ENCODE measurements around the gene PAXX.
"Not testable (repeated sequence)": the region's sequence is repeated elsewhere in the genome, so short reads cannot be mapped to it uniquely, and the experiment has no call there.

Gene PAXX

DNA sequence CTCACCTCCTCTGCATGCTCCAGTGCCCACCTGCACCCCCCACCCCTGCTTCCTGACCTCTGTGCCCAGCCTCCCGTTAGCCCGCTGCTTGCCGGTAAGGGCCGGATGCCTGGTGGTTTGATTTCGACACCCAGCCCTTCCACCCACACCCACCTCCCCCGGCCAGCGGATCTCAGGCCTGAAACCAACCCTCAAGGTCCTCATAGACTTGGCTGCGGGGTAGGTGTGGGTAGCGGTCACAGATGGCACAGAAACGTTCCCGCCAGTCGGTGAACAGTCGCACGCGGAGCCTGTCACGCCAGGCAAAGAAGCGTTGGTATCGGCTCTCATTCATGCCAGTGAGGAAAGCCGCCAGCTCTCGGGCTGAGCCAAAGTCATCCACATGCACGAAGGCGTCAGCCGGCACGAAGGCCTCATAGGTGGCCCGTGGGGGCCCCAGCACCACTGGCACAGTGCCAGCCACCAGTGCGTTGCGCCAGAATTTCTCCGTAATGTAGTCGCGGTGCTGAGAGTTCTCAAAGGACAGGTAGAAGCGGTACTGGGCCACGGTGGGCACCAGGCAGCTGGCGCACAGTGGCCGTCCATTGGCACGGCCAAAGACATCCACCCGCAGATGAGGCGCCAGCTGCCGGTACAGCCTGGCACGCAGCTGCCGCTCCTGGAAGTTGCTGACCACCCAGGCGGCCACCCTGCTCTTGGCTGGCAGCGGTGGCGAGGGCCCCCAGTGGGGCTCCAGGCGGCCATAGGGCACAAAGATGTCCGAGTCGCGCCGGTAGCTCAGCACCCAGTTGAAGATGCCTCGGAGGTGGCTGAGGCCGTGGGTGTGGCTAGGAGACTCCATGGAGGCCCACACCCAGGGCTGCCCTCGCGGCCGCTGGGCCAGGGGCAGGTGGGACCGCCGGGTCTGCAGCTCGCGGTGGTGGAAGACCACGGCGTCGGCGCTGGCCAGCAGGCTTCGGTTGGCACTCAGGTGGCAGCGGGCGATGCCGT is 38.6 kb downstream of the PAXX start:
- H3K4me3 ChIP-seq (ENCODE audit: control insufficient read depth, low read depth, low read length): no peak overlapping the region
- DNase-seq (ENCODE audit: low read depth): no peak
- TF ChIP-seq, protein P1, sequence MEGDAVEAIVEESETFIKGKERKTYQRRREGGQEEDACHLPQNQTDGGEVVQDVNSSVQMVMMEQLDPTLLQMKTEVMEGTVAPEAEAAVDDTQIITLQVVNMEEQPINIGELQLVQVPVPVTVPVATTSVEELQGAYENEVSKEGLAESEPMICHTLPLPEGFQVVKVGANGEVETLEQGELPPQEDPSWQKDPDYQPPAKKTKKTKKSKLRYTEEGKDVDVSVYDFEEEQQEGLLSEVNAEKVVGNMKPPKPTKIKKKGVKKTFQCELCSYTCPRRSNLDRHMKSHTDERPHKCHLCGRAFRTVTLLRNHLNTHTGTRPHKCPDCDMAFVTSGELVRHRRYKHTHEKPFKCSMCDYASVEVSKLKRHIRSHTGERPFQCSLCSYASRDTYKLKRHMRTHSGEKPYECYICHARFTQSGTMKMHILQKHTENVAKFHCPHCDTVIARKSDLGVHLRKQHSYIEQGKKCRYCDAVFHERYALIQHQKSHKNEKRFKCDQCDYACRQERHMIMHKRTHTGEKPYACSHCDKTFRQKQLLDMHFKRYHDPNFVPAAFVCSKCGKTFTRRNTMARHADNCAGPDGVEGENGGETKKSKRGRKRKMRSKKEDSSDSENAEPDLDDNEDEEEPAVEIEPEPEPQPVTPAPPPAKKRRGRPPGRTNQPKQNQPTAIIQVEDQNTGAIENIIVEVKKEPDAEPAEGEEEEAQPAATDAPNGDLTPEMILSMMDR (conservative IDR thresholded peaks at IDR 0.05; ENCODE audit: control insufficient read depth, insufficient read depth, low read depth, low read length): no peak

DNA sequence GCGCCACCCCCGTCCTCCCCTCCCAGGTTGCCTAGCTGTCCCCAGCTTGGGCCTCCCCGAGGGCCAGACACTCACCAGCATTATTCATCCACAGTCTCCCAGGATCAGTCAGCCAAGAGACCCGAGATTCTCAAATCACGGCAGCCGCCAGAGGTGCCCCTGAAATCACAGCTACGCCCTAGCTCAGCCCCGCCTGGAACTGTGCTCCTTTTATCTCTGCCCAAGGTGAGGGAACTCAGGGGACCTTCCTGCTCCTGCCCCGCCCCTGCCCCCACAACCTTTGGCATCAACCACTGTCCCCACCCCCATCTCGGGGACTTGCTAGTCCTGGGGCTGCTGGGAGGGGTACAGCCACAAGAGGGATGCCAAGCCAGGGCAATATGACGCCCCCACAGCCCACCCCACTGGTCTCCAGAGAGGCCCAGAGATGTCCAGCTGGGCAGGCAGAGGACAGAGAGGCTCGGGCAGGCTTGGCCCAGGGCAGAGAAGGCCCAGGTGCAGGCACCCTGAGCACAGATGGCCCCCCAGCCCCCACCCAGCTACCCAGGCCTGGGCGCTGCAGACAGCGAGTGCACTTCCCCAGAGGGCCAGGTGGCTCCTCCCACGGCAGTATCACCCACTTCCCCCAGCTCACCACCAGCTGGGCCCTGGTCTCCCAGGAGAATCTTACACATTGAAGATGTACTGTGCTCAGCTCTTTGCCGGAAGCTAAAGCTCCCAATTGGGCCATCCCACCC is 39.9 kb downstream of the PAXX start, which contains the start of gene FUT7:
Gene FUT7, minus strand, starts transcription at position 185 of the 737 bp plus-strand sequence. Its CDS starts 97 bp downstream, at position 88.
- H3K4me3 ChIP-seq (ENCODE audit: control insufficient read depth, low read depth, low read length): no peak within 1 kb of the TSS
- no peak for DNase-seq (ENCODE audit: low read depth)

DNA sequence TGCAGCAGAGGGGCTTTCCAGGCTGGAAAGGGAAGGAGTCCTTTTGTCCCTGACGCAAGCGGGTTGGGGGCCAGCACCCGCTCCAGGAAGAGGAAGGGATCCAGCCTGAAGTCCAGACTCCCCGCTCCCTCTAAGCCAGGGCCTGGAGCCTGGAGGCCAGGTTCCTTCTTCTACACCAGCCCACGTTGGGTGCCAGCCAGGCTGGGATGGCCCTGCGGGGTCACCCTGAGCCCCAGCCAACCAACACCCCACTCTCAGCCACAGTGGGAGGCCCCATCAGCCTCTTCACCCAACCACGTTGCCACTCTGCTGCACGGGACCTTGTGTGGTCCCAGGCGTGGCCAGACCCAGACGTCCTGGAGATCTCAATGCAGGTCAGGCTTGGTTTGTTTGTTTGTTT is 40.6 kb downstream of the PAXX start:
- DNase-seq (ENCODE audit: low read depth): no peak
- no peak overlapping the region for H3K4me3 ChIP-seq (ENCODE audit: control insufficient read depth, low read depth, low read length)
- TF ChIP-seq, protein P1 (conservative IDR thresholded peaks at IDR 0.05; ENCODE audit: control insufficient read depth, insufficient read depth, low read depth, low read length): no peak

More for the DNA sequence above, 39.9 kb downstream of the PAXX start, which contains the start of gene FUT7:
- TF ChIP-seq, protein P1 (conservative IDR thresholded peaks at IDR 0.05; ENCODE audit: control insufficient read depth, insufficient read depth, low read depth, low read length): no peak

DNA sequence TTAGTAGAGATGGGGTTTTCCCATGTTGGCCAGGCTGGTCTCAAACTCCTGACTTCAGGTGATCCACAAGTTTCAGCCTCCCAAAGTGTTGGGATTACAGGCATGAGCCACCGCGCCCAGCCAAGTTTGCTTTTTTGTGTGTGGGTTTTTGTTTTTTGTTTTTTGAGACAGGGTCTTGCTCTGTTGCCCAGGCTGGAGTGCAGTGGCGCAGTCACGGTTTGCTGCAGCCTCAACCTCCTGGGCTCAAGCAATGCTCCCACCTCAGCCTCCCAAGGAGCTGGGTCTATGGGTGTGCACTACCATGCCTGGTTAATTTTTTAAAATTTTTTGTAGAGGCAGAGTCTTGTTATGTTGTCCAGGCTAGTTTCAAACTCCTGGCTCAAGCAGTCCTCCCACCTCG is 41.3 kb downstream of the PAXX start:
- not testable (repeated sequence) for DNase-seq (ENCODE audit: low read depth); H3K4me3 ChIP-seq (ENCODE audit: control insufficient read depth, low read depth, low read length)

DNA sequence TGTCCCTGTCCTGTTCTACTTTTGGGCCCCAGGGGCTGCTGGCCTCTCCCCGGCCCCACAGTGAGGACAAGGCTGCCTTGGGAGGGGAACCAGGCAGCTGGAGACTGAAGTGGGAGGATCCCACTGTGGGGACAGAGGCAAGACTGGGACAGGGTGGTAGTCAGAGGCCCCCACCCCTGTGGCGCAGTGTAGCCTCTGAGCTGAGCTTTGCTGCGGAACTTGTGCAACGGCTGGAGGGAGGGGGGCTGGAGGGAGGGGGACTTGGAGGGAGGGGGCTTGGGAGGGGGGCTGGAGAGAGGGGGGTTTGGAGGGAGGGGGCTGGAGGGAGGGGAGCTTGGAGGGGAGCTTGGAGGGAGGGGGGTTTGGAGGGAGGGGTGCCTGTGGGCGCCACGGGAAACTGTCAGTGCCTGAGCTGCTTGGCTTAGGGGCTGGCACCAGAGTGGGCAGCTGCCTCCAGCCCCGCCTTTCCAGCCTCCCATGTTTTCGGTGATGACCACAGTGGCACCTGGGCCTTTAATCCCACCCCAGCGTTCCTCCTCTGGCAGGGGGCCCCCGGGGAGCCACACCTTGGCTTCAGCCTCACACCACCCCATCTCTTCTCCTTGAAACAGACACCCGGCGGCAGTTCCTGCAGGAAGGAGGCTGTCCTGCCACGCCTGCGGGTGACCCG is 42.0 kb downstream of the PAXX start:
- TF ChIP-seq, protein P1 (conservative IDR thresholded peaks at IDR 0.05; ENCODE audit: control insufficient read depth, insufficient read depth, low read depth, low read length): no peak
- no peak overlapping the region for H3K4me3 ChIP-seq (ENCODE audit: control insufficient read depth, low read depth, low read length)
- DNase-seq (ENCODE audit: low read depth): no peak

DNA sequence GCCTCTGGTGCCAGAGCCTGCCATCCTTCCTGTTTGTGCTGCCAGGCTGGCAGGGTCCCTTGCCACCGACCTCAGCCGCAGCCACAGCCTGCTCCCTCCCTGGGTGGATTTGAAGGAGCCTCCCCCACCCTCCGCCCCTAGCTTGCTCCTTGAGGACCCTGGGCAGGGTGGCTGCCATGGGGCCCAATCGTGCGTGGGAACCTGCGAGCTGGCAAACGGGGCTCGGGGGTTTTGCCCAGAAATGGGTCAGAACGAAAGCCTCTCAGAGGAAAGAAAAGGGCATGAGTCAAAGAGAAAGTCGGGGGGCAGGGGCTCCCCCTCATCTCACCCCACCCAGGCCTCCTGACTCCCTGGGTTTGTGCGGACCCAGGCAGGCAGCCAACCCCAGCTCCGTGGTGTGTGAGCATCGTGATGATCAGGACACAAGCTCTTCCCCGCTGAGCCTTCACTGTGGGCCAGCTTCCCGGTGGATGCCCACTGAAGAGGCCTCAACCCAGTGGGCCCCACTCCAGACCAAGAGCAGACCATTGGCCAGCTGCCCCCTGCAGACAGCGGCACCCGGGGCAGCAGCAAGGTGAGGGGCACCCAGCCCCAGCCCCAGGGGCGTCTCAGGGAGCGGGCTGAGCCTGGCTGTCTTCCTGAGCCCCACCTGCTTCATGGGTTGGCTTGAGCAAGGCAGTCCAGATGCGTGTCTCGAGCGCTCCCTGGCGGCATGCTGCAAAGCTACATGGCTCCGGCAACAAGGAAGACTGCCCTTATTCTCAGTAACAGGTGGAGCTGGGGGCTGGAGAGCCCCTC is 42.7 kb downstream of the PAXX start:
- TF ChIP-seq, protein P1 (conservative IDR thresholded peaks at IDR 0.05; ENCODE audit: control insufficient read depth, insufficient read depth, low read depth, low read length): peak; percentile 89
- no peak overlapping the region for H3K4me3 ChIP-seq (ENCODE audit: control insufficient read depth, low read depth, low read length)
- DNase-seq (ENCODE audit: low read depth): peak; percentile 76
